Gastroesophageal sphincter (tissue), 4 donors: ENCODE data around the gene DIRAS2. TPM values are rescaled to one million over a fixed set of nuclear protein-coding genes. Genes with fewer than 3 reads are reported as not detected.

ENCODE experiments used
- ATAC-seq: fragments of 150-250 bp; one replicate; pipeline ENCODE4 v1.9.1; 2016; ENCODE audit warnings: mild to moderate bottlenecking, moderate library complexity
- H3K27ac ChIP-seq, 4 donors: fragments of 200-600 bp; sonication (generic) in 3 of 4; 1 replicate in 3 of 4; 2 replicates in 1 of 4; pipeline ENCODE4 v1.5.1; 2016 to 2019
- H3K27me3 ChIP-seq: fragments of 200-600 bp; sonication (generic); one replicate; pipeline ENCODE4 v1.5.1; 2019
- H3K36me3 ChIP-seq, 2 donors: fragments of 200-600 bp; sonication (generic); one replicate each; pipeline ENCODE4 v1.5.1; 2019; ENCODE audit warnings: control low read depth in 1 of 2
- H3K4me1 ChIP-seq, 3 donors: fragments of 200-600 bp; sonication (generic); 1 replicate in 2 of 3; 2 replicates in 1 of 3; pipeline ENCODE4 v1.5.1; 2016 to 2019; ENCODE audit warnings: control low read depth in 2 of 3
- H3K4me3 ChIP-seq, 2 donors: fragments of 200-600 bp; sonication (generic); one replicate each; pipeline ENCODE4 v1.5.1; 2019; ENCODE audit warnings: mild to moderate bottlenecking in 1 of 2, moderate library complexity in 1 of 2
- H3K9me3 ChIP-seq, 3 donors: fragments of 200-600 bp; sonication (generic); one replicate each; pipeline ENCODE4 v1.5.1; 2017 to 2019; ENCODE audit warnings: control low read depth in 2 of 3
- CTCF ChIP-seq, 4 experiments: fragments of 200-600 bp in 2 of 4; fragments of 450-650 bp in 2 of 4; sonication (generic) in 1 of 4; IDR thresholded peaks; one replicate each; pipeline ENCODE4 v1.5.1; 2017 to 2019; ENCODE audit warnings: antibody characterized with exemption in 4 of 4, mild to moderate bottlenecking in 2 of 4, moderate library complexity in 2 of 4
- EP300 ChIP-seq: sonication (generic); formaldehyde crosslinking; IDR thresholded peaks from one replicate; pipeline ENCODE4 v1.6.1; 2017; ENCODE audit warnings: antibody characterized with exemption, mild to moderate bottlenecking
- POLR2A ChIP-seq, 2 donors: fragments of 450-650 bp; IDR thresholded peaks; one replicate each; pipeline ENCODE4 v1.6.1; 2017; ENCODE audit warnings: antibody characterized with exemption in 2 of 2, mild to moderate bottlenecking in 2 of 2, moderate library complexity in 1 of 2
- POLR2AphosphoS5 ChIP-seq: sonication (generic); formaldehyde crosslinking; IDR thresholded peaks from one replicate; pipeline ENCODE4 v1.6.1; 2017; ENCODE audit warnings: antibody characterized with exemption
- WGBS, 2 donors: methylation state at CpG; one replicate each; pipeline ENCODE4 v1.1.5; 2018; ENCODE audit warnings: low coverage in 1 of 2; 5-methylcytosine and 5-hydroxymethylcytosine counted together
- total RNA-seq, 4 donors: library from RNA; depleted of rRNA; stranded (reverse); fragments of >200 nt; gene quantifications; one replicate each; pipeline ENCODE4 v1.1.0, GENCODE V29; 2016

The DIRAS2 gene
- total RNA-seq, 4 donors from 2014 or later: not detected

DNA sequence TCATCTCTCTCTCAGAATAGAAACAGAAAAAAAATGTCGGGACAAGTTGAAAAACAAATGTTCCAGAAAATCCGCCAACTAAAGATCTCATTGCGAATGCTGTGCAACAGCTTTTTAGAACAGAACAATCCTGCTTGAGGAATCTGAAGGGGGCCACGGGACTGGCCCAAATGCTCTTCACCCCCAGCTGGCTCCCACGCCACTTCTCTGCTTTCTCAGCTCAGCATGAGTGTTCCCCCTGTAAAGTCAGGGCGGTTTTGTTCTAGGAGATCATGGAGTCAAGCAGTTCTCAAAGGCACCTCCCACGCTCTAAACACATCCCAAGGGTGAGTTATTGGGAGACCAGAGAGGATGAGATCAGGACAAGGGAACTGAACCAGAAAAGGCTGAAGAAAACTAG is 31.5 kb downstream of the DIRAS2 start:
- WGBS, 2 donors: 83 to 95% methylated on average over 3 to 7 of the region's 7 CpGs
- Histone ChIP-seq H3K27me3 (peaks cover 12% of the 10 kb centered on the region), H3K36me3 (no peaks in the 10 kb centered on the region), H3K4me1 (no peaks in the 10 kb centered on the region), H3K9me3 (no peaks in the 10 kb centered on the region), H3K4me3 (no peak overlapping the region), H3K27ac (no peak overlapping the region)
- TF ChIP-seq EP300: no peak
- no peak for ATAC-seq

DNA sequence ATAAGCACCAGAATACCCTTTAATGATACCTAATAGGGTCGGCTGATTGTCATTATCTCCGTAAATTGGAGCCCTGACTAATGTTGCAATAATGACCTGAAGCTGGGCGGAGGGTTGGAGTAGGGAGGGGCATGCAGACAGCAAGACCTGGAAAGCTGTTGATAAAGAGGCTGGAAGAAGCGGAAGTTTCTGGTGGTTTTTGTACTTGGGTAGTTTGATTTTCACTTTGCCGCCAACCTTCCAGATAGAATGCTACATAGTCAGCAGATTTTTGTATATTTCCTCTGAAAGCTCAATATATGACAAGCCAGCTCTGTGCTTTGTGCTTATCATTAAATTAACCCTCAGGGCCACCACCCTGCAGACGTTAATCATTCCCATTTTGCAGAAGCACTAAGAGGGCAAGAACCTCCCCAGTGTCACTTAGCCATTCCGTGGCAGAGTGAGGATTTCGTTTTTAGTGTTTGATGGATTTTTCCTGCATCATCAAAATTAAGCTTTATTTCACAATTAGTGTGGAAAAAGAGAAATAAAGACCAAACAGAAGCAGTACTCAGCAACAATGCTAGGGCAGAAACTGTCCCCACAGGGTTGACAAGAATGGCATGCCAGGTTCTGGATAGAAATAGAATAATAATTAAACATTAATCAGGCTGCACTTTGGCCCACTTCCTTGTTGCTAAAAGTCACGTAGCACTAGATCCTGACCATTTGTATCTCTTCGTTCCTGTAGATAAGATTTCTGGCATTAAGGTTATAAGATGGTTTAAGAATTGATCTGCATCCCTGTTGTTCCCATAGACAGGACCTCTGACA is 34.7 kb downstream of the DIRAS2 start:
- H3K9me3 ChIP-seq: no peaks in the 10 kb centered on the region
- TF ChIP-seq EP300 (no peak), POLR2A (IDR thresholded peaks at IDR 0.05) (no peak), POLR2AphosphoS5 (no peak)
- ATAC-seq: no peak
- H3K4me3 ChIP-seq: no peak overlapping the region
- peaks cover 24% of the 10 kb centered on the region for H3K27me3 ChIP-seq
- no peak overlapping the region for H3K27ac ChIP-seq
- no peaks in the 10 kb centered on the region for H3K36me3 ChIP-seq
- 43 to 69% methylated on average over 5 to 7 of the region's 10 CpGs for WGBS, 2 donors
- no peaks in the 10 kb centered on the region for H3K4me1 ChIP-seq

GRCh38 chr9:90600029-90600428 is 42.6 kb downstream of the DIRAS2 start:
- ATAC-seq: no peak
- no peak overlapping the region for H3K27ac ChIP-seq

DNA sequence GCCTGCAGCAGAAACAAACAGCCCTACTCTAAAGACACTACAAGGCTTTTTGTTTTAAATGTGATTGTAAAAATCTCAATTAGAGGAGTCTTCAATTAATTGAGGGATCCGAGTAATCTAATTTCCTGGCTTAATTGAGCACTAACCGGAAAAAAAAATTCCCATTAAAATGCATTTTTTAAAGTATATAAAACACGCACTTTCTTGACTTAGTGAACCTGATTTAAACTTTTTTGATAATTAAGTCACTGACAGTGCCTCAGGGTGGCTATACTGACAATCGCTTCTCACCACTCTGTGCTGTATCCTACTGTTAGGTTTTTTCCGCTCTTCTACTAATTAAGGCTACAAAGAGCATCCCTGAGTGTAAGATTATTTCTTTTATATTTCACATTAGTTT is 44.4 kb downstream of the DIRAS2 start:
- Histone ChIP-seq H3K27me3 (peaks cover 20% of the 10 kb centered on the region), H3K4me3 (no peak overlapping the region), H3K9me3 (peaks cover 0 to 11% (median 0%) of the 10 kb centered on the region in 3 donors), H3K36me3 (no peaks in the 10 kb centered on the region), H3K27ac (no peak overlapping the region), H3K4me1 (no peaks in the 10 kb centered on the region)
- TF ChIP-seq POLR2AphosphoS5 (no peak), CTCF (IDR thresholded peaks at IDR 0.05) (no peak), EP300 (no peak), POLR2A (IDR thresholded peaks at IDR 0.05) (no peak)
- ATAC-seq: no peak
- WGBS, 2 donors: 86 to 95% methylated on average over 5 of the region's 5 CpGs

More at GRCh38 chr9:90600029-90600428, 42.6 kb downstream of the DIRAS2 start:
- H3K4me1 ChIP-seq: no peaks in the 10 kb centered on the region
- peaks cover 29% of the 10 kb centered on the region for H3K27me3 ChIP-seq
- H3K36me3 ChIP-seq: no peaks in the 10 kb centered on the region
- TF ChIP-seq POLR2A (IDR thresholded peaks at IDR 0.05): no peak
- no peak for TF ChIP-seq EP300
- TF ChIP-seq POLR2AphosphoS5: no peak
- TF ChIP-seq CTCF (IDR thresholded peaks at IDR 0.05): no peak
- 46 to 50% methylated on average over 1 of the region's 1 CpG for WGBS, 2 donors
- H3K9me3 ChIP-seq: no peaks in the 10 kb centered on the region
- no peak overlapping the region for H3K4me3 ChIP-seq

GRCh38 chr9:90593646-90594045 is 49.0 kb downstream of the DIRAS2 start:
- Histone ChIP-seq H3K4me1 (no peaks in the 10 kb centered on the region), H3K9me3 (peaks cover 0 to 11% (median 0%) of the 10 kb centered on the region in 3 donors), H3K36me3 (no peaks in the 10 kb centered on the region), H3K4me3 (no peak overlapping the region), H3K27me3 (peaks cover 10% of the 10 kb centered on the region), H3K27ac (no peak overlapping the region)
- no peak for TF ChIP-seq EP300
- TF ChIP-seq POLR2AphosphoS5: no peak
- TF ChIP-seq CTCF (IDR thresholded peaks at IDR 0.05): no peak
- TF ChIP-seq POLR2A (IDR thresholded peaks at IDR 0.05): no peak
- ATAC-seq: no peak
- WGBS, 2 donors: 39 to 66% methylated on average over 2 of the region's 2 CpGs

GRCh38 chr9:90580576-90580975 is 62.0 kb downstream of the DIRAS2 start:
- H3K36me3 ChIP-seq: no peaks in the 10 kb centered on the region
- 71 to 85% methylated on average over 1 to 2 of the region's 2 CpGs for WGBS, 2 donors
- H3K27me3 ChIP-seq: no peaks in the 10 kb centered on the region
- H3K4me1 ChIP-seq: no peaks in the 10 kb centered on the region
- H3K27ac ChIP-seq: no peak overlapping the region
- TF ChIP-seq POLR2A (IDR thresholded peaks at IDR 0.05): no peak
- no peak for TF ChIP-seq CTCF (IDR thresholded peaks at IDR 0.05)
- no peak for TF ChIP-seq POLR2AphosphoS5
- no peak for TF ChIP-seq EP300
- H3K4me3 ChIP-seq: no peak overlapping the region
- no peaks in the 10 kb centered on the region for H3K9me3 ChIP-seq
- no peak for ATAC-seq
